Gastroesophageal sphincter (tissue), 3 donors: ENCODE measurements around the gene LARP1B.
"Not testable (repeated sequence)": the region's sequence is repeated elsewhere in the genome, so short reads cannot be mapped to it uniquely, and the experiment has no call there.

Source experiments
- EP300 ChIP-seq: sonication (generic); formaldehyde crosslinking; IDR thresholded peaks from one replicate; pipeline ENCODE4 v1.6.1; 2017; ENCODE audit warnings: antibody characterized with exemption, mild to moderate bottlenecking
- POLR2A ChIP-seq, 2 donors: fragments of 450-650 bp; IDR thresholded peaks; one replicate each; pipeline ENCODE4 v1.6.1; 2017; ENCODE audit warnings: antibody characterized with exemption in 2 of 2, mild to moderate bottlenecking in 2 of 2, moderate library complexity in 1 of 2
- POLR2AphosphoS5 ChIP-seq: sonication (generic); formaldehyde crosslinking; IDR thresholded peaks from one replicate; pipeline ENCODE4 v1.6.1; 2017; ENCODE audit warnings: antibody characterized with exemption
- TF ChIP-seq, protein P1 (sequence below), 4 experiments: fragments of 200-600 bp in 2 of 4; fragments of 450-650 bp in 2 of 4; sonication (generic) in 1 of 4; IDR thresholded peaks; one replicate each; pipeline ENCODE4 v1.5.1; 2017 to 2019; ENCODE audit warnings: antibody characterized with exemption in 4 of 4, mild to moderate bottlenecking in 2 of 4, moderate library complexity in 2 of 4

DNA sequence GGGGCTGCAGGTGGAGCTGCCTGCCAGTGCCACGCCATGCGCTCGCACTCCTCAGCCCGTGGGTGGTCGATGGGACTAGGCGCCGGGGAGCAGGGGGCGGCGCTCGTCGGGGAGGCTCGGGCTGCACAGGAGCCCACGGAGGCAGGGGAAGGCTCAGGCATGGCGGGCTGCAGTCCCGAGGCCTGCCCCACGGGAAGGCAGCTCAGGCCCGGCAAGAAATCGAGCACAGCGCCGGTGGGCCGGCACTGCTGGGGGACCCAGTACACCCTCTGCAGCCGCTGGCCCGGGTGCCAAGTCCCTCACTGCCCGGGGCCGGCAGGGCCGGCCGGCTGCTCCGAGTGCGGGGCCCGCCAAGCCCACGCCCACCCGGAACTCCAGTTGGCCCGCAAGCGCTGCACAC is 13.6 kb upstream of the LARP1B start:
- not testable (repeated sequence) for TF ChIP-seq POLR2A (IDR thresholded peaks at IDR 0.05); POLR2AphosphoS5; EP300
- TF ChIP-seq, protein P1, sequence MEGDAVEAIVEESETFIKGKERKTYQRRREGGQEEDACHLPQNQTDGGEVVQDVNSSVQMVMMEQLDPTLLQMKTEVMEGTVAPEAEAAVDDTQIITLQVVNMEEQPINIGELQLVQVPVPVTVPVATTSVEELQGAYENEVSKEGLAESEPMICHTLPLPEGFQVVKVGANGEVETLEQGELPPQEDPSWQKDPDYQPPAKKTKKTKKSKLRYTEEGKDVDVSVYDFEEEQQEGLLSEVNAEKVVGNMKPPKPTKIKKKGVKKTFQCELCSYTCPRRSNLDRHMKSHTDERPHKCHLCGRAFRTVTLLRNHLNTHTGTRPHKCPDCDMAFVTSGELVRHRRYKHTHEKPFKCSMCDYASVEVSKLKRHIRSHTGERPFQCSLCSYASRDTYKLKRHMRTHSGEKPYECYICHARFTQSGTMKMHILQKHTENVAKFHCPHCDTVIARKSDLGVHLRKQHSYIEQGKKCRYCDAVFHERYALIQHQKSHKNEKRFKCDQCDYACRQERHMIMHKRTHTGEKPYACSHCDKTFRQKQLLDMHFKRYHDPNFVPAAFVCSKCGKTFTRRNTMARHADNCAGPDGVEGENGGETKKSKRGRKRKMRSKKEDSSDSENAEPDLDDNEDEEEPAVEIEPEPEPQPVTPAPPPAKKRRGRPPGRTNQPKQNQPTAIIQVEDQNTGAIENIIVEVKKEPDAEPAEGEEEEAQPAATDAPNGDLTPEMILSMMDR (IDR thresholded peaks at IDR 0.05) = not testable (repeated sequence)
